AG09309 (cell line): Measurements from ENCODE around the gene BTBD9.

ENCODE experiments used
- DNase-seq: peaks from one replicate; pipeline ENCODE4 v3.0.0-alpha.2; 2010; ENCODE audit warnings: low read depth
- H3K4me3 ChIP-seq: 2 replicates; pipeline ENCODE4 v1.5.1; 2011; ENCODE audit warnings: mild to moderate bottlenecking, low read depth, low read length, moderate library complexity; ENCODE audit not compliant: control insufficient read depth
- TF ChIP-seq, protein P1 (sequence below): IDR thresholded peaks from 2 replicates; pipeline ENCODE4 v1.5.1; 2011; ENCODE audit warnings: mild to moderate bottlenecking, low read depth, low read length, inconsistent platforms; ENCODE audit not compliant: insufficient read depth, control insufficient read depth; ENCODE audit errors: missing control alignments

BTBD9 gene

DNA sequence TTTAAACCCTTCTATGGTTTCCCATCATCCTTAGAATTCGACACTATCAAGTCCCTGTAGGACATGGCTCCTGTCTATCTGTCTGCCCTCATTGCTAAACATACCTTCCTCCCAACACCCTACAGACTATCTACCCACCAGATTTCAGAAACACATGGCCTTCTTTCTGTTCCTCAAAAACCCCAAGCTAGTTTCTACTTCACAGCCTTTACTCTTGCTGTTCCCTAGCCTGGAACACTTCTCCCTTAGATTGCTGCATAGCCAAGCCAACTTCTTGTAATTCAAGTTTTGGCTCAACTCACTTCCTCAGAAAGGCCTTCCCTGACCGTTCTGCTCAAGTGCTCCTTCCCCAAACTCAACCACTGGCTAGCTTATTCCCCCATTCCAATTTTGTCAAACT, 156.2 kb downstream of the BTBD9 start:
- no peak overlapping the region for H3K4me3 ChIP-seq
- TF ChIP-seq, protein P1, sequence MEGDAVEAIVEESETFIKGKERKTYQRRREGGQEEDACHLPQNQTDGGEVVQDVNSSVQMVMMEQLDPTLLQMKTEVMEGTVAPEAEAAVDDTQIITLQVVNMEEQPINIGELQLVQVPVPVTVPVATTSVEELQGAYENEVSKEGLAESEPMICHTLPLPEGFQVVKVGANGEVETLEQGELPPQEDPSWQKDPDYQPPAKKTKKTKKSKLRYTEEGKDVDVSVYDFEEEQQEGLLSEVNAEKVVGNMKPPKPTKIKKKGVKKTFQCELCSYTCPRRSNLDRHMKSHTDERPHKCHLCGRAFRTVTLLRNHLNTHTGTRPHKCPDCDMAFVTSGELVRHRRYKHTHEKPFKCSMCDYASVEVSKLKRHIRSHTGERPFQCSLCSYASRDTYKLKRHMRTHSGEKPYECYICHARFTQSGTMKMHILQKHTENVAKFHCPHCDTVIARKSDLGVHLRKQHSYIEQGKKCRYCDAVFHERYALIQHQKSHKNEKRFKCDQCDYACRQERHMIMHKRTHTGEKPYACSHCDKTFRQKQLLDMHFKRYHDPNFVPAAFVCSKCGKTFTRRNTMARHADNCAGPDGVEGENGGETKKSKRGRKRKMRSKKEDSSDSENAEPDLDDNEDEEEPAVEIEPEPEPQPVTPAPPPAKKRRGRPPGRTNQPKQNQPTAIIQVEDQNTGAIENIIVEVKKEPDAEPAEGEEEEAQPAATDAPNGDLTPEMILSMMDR = no peak
- no peak for DNase-seq

DNA sequence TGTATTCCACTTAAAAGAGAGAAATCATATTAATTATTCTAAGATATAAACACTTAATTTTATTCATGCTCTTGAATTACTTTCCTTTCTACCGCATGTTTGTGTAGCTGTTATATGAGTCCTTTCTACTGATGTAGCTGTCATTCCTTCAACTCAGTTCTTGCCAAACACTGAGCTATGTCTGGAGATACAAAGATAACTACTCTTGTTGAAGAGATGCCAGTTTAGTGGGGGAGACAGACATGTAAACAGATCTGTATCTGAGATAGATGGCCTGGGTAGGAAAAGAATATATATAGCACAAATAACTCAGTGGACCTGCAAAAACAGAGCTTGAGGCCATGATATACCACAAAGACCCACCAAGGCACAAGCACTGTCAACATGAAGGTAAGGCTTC, 157.3 kb downstream of the BTBD9 start:
- no peak for DNase-seq
- TF ChIP-seq, protein P1 = no peak
- no peak overlapping the region for H3K4me3 ChIP-seq

DNA sequence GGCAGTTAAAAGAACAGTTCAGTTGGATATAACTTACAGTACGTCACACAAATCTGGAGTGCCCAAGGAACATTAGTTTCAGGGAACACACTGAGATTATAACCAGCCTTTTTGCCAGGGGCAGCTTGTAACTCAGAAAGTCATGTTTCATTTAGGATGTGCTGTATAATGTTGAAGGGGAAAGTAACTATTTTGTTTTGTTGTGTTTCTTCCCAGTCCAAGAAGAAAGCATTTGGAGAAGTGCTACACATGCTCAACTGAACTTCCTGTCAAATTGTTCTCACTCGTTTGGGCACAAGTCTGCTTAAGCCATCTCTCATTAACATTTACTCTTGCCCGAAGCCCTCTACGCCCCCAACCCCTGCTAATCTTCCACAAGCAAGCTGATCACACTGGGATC, 157.9 kb downstream of the BTBD9 start:
- TF ChIP-seq, protein P1 = no peak
- DNase-seq = no peak

DNA sequence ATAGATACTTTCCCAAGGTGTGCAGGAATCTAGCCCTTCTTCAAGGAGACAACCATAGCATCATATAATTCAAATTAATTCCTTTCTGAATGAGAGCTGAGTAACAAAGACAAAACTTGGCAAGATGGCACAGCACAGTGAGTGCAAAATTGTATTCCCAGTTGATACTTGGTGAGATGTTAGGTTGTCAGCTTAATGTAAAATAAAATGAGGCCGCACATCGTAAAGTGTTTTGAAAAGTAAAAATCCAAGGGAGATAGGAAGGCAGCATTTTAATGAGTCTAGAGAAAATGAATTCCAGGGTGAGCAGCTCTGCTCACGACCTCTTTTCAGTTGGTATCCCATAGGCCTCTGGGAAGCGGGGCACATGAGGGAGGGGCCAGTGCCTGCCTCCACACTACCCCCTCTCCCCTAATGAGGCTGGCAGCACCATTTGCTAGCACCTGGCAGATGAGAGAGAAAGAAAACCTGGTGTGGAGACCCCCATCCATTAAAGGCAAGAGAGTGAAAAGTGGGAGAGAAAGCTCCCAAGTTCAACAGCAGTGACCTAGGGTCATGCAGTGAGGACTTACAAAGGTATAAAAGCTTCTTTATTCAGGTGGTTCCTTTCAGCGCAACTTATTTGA, 158.4 kb downstream of the BTBD9 start:
- DNase-seq = no peak
- TF ChIP-seq, protein P1 = no peak
- no peak overlapping the region for H3K4me3 ChIP-seq

More for the DNA sequence above, 157.9 kb downstream of the BTBD9 start:
- no peak overlapping the region for H3K4me3 ChIP-seq

DNA sequence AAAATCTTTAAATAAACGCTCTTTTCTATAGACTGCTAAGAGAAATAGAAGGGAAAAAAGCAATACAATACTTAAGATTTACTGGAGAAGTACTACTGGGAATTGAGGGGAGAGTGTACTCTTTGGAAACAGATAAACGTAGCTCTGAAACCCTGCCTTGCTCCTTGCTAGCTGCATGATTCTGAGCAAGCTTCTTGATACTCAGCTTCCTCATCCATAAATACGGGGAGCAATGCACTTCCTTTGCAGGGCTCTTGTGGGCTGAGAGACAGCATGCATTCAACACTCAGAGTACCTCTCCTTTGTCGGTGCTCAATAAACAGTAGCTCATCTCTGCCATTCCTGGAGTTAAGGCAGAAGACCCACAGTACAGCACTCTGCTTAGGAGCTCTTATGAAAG, 159.7 kb downstream of the BTBD9 start:
- TF ChIP-seq, protein P1 = no peak
- H3K4me3 ChIP-seq = no peak overlapping the region
- DNase-seq = no peak

DNA sequence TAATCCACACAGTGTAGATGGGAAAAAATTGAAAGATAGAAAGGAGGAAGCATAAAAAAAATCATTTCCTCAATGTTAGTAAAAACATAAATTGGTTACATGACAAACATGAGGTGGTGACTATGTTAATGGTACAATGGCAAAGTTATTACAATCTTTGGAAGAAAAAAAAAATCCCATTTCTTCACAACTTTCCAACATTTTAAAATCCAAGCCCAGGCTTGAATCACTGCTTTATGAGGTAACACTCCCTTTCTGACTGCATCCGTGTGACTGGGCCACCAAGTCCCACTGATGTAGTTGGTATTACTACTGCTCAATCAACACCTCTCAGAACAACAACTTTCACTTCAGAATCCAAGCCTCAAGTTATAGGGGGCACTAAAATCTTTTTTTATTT, 160.4 kb downstream of the BTBD9 start:
- H3K4me3 ChIP-seq = no peak overlapping the region
- TF ChIP-seq, protein P1 = no peak
- no peak for DNase-seq

DNA sequence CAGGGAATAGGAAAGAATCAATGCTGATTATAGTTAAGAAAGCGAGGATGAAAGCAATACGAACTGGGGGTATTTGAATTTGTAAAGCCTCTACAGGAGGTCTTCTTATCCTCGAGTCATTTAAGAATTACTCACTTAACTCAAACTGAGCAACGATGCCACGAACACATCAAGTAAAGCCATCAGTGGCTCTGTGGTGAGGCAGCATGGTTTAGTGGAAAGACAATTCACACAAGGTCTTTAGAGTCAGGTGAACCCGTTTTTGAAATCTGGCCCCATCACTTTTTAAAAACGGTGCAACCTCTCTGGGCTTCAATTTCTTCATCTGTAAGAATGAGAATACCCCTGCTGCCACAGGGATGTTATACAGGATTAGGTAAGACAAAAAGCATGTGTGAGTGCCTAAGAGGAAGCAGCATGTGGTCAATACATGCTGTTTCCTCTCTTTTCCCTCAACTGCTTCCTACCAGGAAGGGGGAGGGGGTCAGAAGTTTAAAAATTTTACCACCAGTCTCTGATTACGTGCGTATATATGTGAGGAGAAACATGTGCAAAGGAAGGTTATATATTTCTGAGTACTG, 162.0 kb downstream of the BTBD9 start:
- TF ChIP-seq, protein P1 = no peak
- no peak overlapping the region for H3K4me3 ChIP-seq
- DNase-seq = no peak
